Measurements from ENCODE around the gene SYT12. TPM values are rescaled to one million over a fixed set of nuclear protein-coding genes. Genes with fewer than 3 reads are reported as not detected.

SYT12 gene, protein sequence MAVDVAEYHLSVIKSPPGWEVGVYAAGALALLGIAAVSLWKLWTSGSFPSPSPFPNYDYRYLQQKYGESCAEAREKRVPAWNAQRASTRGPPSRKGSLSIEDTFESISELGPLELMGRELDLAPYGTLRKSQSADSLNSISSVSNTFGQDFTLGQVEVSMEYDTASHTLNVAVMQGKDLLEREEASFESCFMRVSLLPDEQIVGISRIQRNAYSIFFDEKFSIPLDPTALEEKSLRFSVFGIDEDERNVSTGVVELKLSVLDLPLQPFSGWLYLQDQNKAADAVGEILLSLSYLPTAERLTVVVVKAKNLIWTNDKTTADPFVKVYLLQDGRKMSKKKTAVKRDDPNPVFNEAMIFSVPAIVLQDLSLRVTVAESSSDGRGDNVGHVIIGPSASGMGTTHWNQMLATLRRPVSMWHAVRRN
- 0.22 TPM in 1 of 2 replicates, not detected in the other for total RNA-seq (2012; rRNA removed)

DNA sequence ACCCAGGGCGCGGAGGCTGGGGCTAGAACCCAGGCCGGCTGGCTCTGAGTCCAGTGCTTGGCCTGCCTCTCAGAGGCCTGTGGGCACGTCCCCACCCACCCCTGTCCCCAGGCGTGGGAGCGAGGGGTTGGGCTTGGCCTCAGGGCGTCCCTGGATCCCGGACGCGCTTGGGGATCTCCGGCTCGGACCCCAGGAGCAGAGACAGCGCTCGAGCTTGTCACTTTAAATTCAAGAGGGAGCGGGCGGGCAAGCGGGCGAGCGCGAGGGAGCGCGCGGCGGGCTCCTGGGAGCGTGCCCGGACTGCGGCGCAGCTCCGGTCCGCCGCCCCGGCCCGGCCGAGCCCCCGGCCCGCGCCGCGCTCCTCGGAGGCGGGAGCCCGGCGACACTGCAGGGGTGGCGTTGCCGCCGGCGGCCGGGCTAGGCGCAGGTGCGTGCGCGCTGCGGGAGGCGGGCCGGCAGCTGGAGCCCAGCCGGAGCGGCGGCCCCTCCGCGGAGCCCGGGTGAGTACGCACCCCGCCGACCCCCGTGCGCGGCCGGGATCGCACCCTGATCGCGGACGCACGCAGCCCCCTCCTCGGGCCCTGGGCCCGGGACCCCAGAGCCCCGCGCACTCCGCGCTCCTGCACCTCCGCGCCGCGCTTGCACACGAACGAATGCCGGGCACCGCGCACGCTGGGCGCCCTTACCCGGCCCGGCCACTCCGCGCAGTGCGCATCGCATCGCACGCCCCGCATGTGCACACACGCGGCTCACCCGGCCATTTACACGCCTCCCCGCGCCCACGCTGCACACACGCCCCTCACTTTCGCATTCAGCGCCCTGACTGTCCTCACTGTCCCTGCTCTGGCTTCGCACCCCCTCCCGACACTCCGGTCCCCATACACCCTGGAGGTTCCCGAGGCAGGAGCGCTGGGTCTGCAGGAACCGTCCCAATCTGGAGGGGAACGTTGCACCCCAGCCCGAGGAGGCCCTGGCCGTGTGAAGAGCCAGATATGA, at the start of gene SYT12:
SYT12 (plus strand) TSS at position 174 of the 996 bp plus-strand sequence. CDS start 7,011 bp downstream, outside the sequence.
- Histone ChIP-seq H3K9me3 (replicated peaks; ENCODE audit: low read length) (no peaks in the 10 kb centered on the region), H3K4me2 (ENCODE audit: low read length) (peak within 1 kb of the TSS; percentile 91), H3K4me3 (ENCODE audit: low read length) (peak within 1 kb of the TSS; percentile 68), H3K36me3 (ENCODE audit: insufficient read depth, low read length) (no peaks in the 10 kb centered on the region), H3K27me3 (ENCODE audit: control insufficient read depth, insufficient read depth, low read length) (no peaks in the 10 kb centered on the region), H3K4me1 (ENCODE audit: control insufficient read depth, insufficient read depth, low read length) (peaks cover 34% of the 10 kb centered on the region), H3K9ac (ENCODE audit: low read depth, low read length) (peak within 1 kb of the TSS; percentile 59)

GRCh38 chr11:66973956-66974580, 48.9 kb upstream of the SYT12 start:
- Histone ChIP-seq H3K36me3 (ENCODE audit: insufficient read depth, low read length) (no peaks in the 10 kb centered on the region), H3K4me1 (ENCODE audit: control insufficient read depth, insufficient read depth, low read length) (peaks cover 36% of the 10 kb centered on the region), H3K9me3 (replicated peaks; ENCODE audit: low read length) (no peaks in the 10 kb centered on the region), H3K27me3 (ENCODE audit: control insufficient read depth, insufficient read depth, low read length) (no peaks in the 10 kb centered on the region), H3K4me2 (ENCODE audit: low read length) (no peak overlapping the region), H3K4me3 (ENCODE audit: low read length) (no peak overlapping the region), H3K9ac (ENCODE audit: low read depth, low read length) (no peak overlapping the region)

GRCh38 chr11:66974724-66975404, 48.1 kb upstream of the SYT12 start, which contains the start of gene C11orf86:
Gene C11orf86, plus strand, starts transcription at chr11:66975304. Its CDS starts 59 bp downstream, at chr11:66975363.
- Histone ChIP-seq H3K9me3 (replicated peaks; ENCODE audit: low read length) (peaks cover 7% of the 10 kb centered on the region), H3K9ac (ENCODE audit: low read depth, low read length) (no peak within 1 kb of the TSS), H3K4me2 (ENCODE audit: low read length) (no peak within 1 kb of the TSS)

DNA sequence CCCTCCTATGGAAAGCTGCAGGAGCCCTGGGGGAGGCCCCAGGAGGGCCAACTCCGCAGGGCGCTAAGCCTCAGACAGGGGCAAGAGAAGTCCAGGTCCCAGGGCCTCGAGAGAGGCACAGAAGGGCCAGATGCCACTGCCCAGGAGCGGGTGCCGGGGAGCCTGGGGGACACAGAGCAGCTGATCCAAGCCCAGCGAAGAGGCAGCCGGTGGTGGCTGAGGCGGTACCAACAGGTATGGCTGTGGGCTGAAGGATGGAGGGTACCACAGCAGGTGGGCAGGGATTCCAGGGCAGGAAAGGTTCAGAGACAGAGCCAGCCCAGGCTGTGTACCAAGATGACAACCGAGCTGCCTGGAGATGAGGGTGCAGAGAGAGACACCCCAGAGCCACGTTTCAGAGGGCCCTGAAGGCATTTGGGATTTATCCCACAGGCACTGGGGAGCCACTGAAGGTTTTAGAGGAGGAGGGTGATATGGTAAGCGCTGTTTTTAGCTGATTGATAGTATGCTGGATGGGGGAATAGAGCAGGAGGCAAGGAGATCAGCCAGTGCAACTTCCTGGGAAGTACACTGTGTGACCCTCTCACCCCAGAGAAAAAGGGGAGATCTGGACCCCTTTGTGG, 47.4 kb upstream of the SYT12 start:
- H3K4me2 ChIP-seq (ENCODE audit: low read length) = no peak overlapping the region
- H3K9ac ChIP-seq (ENCODE audit: low read depth, low read length) = no peak overlapping the region
- H3K36me3 ChIP-seq (ENCODE audit: insufficient read depth, low read length) = no peaks in the 10 kb centered on the region
- peaks cover 7% of the 10 kb centered on the region for H3K9me3 ChIP-seq (replicated peaks; ENCODE audit: low read length)
- no peaks in the 10 kb centered on the region for H3K27me3 ChIP-seq (ENCODE audit: control insufficient read depth, insufficient read depth, low read length)
- H3K4me1 ChIP-seq (ENCODE audit: control insufficient read depth, insufficient read depth, low read length) = peaks cover 24% of the 10 kb centered on the region
- no peak overlapping the region for H3K4me3 ChIP-seq (ENCODE audit: low read length)

More at GRCh38 chr11:66974724-66975404, 48.1 kb upstream of the SYT12 start, which contains the start of gene C11orf86:
- Histone ChIP-seq H3K4me3 (ENCODE audit: low read length) (no peak within 1 kb of the TSS), H3K36me3 (ENCODE audit: insufficient read depth, low read length) (no peaks in the 10 kb centered on the region), H3K27me3 (ENCODE audit: control insufficient read depth, insufficient read depth, low read length) (no peaks in the 10 kb centered on the region), H3K4me1 (ENCODE audit: control insufficient read depth, insufficient read depth, low read length) (peaks cover 30% of the 10 kb centered on the region)

GRCh38 chr11:66976028-66976467, 46.9 kb upstream of the SYT12 start:
- no peak overlapping the region for H3K4me2 ChIP-seq (ENCODE audit: low read length)
- no peaks in the 10 kb centered on the region for H3K36me3 ChIP-seq (ENCODE audit: insufficient read depth, low read length)
- H3K27me3 ChIP-seq (ENCODE audit: control insufficient read depth, insufficient read depth, low read length) = no peaks in the 10 kb centered on the region
- H3K4me3 ChIP-seq (ENCODE audit: low read length) = no peak overlapping the region
- H3K9ac ChIP-seq (ENCODE audit: low read depth, low read length) = no peak overlapping the region
- H3K9me3 ChIP-seq (replicated peaks; ENCODE audit: low read length) = peaks cover 7% of the 10 kb centered on the region
- peaks cover 21% of the 10 kb centered on the region for H3K4me1 ChIP-seq (ENCODE audit: control insufficient read depth, insufficient read depth, low read length)

DNA sequence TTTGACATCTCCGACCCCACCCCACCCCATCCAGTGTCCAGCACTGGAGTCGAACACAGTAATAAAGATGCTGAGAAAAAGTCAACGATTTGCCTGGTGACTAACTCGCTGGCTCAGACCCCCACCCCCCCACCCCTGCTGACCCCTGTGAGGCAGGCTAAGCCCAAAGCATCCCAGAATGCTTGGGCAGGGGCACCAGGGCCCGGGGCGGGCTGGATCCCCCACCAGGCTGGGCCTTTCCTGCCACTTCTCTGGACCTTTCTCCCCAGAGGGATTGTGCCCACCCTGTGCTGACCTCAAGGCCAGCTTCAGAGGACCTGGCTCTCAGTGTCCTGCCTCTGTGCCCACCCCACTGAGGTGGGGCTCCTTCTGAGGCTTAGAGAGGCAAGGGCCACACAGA, 46.0 kb upstream of the SYT12 start:
- H3K4me2 ChIP-seq (ENCODE audit: low read length) = no peak overlapping the region
- peaks cover 7% of the 10 kb centered on the region for H3K9me3 ChIP-seq (replicated peaks; ENCODE audit: low read length)
- H3K4me1 ChIP-seq (ENCODE audit: control insufficient read depth, insufficient read depth, low read length) = peaks cover 18% of the 10 kb centered on the region
- H3K4me3 ChIP-seq (ENCODE audit: low read length) = no peak overlapping the region
- no peaks in the 10 kb centered on the region for H3K36me3 ChIP-seq (ENCODE audit: insufficient read depth, low read length)
- H3K27me3 ChIP-seq (ENCODE audit: control insufficient read depth, insufficient read depth, low read length) = no peaks in the 10 kb centered on the region
- no peak overlapping the region for H3K9ac ChIP-seq (ENCODE audit: low read depth, low read length)

DNA sequence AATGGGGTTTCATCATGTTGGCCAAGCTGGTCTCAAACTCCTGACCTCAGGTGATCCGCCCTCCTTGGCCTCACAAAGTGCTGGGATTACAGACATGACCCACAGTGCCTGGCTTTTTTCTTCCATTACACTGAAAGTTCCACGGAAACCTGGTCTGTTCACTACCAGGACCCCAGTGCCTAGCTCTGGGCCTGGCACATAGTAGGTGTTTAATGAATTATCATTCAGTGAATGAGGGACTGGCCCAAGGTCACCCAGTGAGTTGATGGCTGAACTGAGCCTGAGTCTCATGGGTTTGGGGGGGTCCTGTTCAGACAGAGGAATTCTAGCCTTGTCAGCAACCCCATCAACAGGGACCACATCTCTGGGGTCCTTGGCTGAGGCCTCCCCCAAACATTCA, 44.7 kb upstream of the SYT12 start:
- H3K36me3 ChIP-seq (ENCODE audit: insufficient read depth, low read length) = no peaks in the 10 kb centered on the region
- no peaks in the 10 kb centered on the region for H3K27me3 ChIP-seq (ENCODE audit: control insufficient read depth, insufficient read depth, low read length)
- peaks cover 7% of the 10 kb centered on the region for H3K9me3 ChIP-seq (replicated peaks; ENCODE audit: low read length)
- peaks cover 21% of the 10 kb centered on the region for H3K4me1 ChIP-seq (ENCODE audit: control insufficient read depth, insufficient read depth, low read length)
- H3K4me2 ChIP-seq (ENCODE audit: low read length) = no peak overlapping the region
- no peak overlapping the region for H3K9ac ChIP-seq (ENCODE audit: low read depth, low read length)
- H3K4me3 ChIP-seq (ENCODE audit: low read length) = no peak overlapping the region

GRCh38 chr11:66978717-66979116, 44.2 kb upstream of the SYT12 start:
- H3K9ac ChIP-seq (ENCODE audit: low read depth, low read length) = no peak overlapping the region
- H3K4me1 ChIP-seq (ENCODE audit: control insufficient read depth, insufficient read depth, low read length) = peaks cover 26% of the 10 kb centered on the region
- no peaks in the 10 kb centered on the region for H3K27me3 ChIP-seq (ENCODE audit: control insufficient read depth, insufficient read depth, low read length)
- H3K4me3 ChIP-seq (ENCODE audit: low read length) = no peak overlapping the region
- H3K4me2 ChIP-seq (ENCODE audit: low read length) = no peak overlapping the region
- no peaks in the 10 kb centered on the region for H3K36me3 ChIP-seq (ENCODE audit: insufficient read depth, low read length)
- peaks cover 7% of the 10 kb centered on the region for H3K9me3 ChIP-seq (replicated peaks; ENCODE audit: low read length)

- Histone ChIP-seq H3K27me3 (ENCODE audit: control insufficient read depth, insufficient read depth, low read length) (no peaks in the 10 kb centered on the region), H3K4me2 (ENCODE audit: low read length) (no peak overlapping the region), H3K9ac (ENCODE audit: low read depth, low read length) (no peak overlapping the region), H3K9me3 (replicated peaks; ENCODE audit: low read length) (peaks cover 7% of the 10 kb centered on the region), H3K4me3 (ENCODE audit: low read length) (no peak overlapping the region), H3K4me1 (ENCODE audit: control insufficient read depth, insufficient read depth, low read length) (peaks cover 24% of the 10 kb centered on the region), H3K36me3 (ENCODE audit: insufficient read depth, low read length) (no peaks in the 10 kb centered on the region)
Observed at GRCh38 chr11:66979336-66979980, 43.5 kb upstream of the SYT12 start.
